Right hindlimb (tissue), 1 donor: Measurements from ENCODE around the gene SEC23A.
"Not testable (repeated sequence)": the region's sequence is repeated elsewhere in the genome, so short reads cannot be mapped to it uniquely, and the experiment has no call there.

ENCODE experiments used
- DNase-seq: peaks from one replicate; pipeline ENCODE4 v3.0.0-alpha.2; 2018

The SEC23A gene

GRCh38 chr14:39028620-39029019 lies 74.4 kb downstream of the SEC23A start:
- DNase-seq = no peak

- no peak for DNase-seq
Measured at GRCh38 chr14:39025810-39026627, 77.0 kb downstream of the SEC23A start.

GRCh38 chr14:39025250-39025809 lies 77.7 kb downstream of the SEC23A start:
- DNase-seq = no peak

GRCh38 chr14:39023939-39024871 lies 78.8 kb downstream of the SEC23A start:
- DNase-seq = no peak

- not testable (repeated sequence) for DNase-seq
Measured at GRCh38 chr14:39017096-39018016, 85.7 kb downstream of the SEC23A start.

GRCh38 chr14:39016733-39017095 lies 86.3 kb downstream of the SEC23A start:
- DNase-seq = no peak

- DNase-seq = no peak
Measured at GRCh38 chr14:39015964-39016577, 87.0 kb downstream of the SEC23A start.

- no peak for DNase-seq
Measured at GRCh38 chr14:39015360-39015961, 87.6 kb downstream of the SEC23A start.

- no peak for DNase-seq
Measured at GRCh38 chr14:39014460-39014859, 88.6 kb downstream of the SEC23A start.

GRCh38 chr14:39008965-39009364 lies 94.1 kb downstream of the SEC23A start:
- not testable (repeated sequence) for DNase-seq

GRCh38 chr14:39006721-39007410 lies 96.2 kb downstream of the SEC23A start:
- DNase-seq = no peak

- DNase-seq = no peak
Measured at GRCh38 chr14:39005044-39005880, 97.8 kb downstream of the SEC23A start.

- no peak for DNase-seq
Measured at GRCh38 chr14:38999949-39000348, 103.1 kb downstream of the SEC23A start.

- DNase-seq = no peak
Measured at GRCh38 chr14:38994731-38995130, 108.3 kb downstream of the SEC23A start.

GRCh38 chr14:38993981-38994380 lies 109.1 kb downstream of the SEC23A start:
- DNase-seq = no peak

- DNase-seq = no peak
Measured at GRCh38 chr14:38992067-38992844, 110.8 kb downstream of the SEC23A start.

GRCh38 chr14:38991299-38991698 lies 111.7 kb downstream of the SEC23A start:
- DNase-seq = no peak

GRCh38 chr14:38989922-38990546 lies 113.0 kb downstream of the SEC23A start:
- no peak for DNase-seq

GRCh38 chr14:38987781-38988180 lies 115.3 kb downstream of the SEC23A start:
- no peak for DNase-seq
